AG04449 (cell line): ENCODE data around the gene FARP2.

ENCODE experiments used
- CTCF ChIA-PET: fragments of 350-600 bp; formaldehyde crosslinking; extraction: SDS; loops from one replicate; lab custom pipeline; 2021; ENCODE audit warnings: antibody characterized with exemption; lab: Yijun Ruan, JAX
- POLR2A ChIA-PET: fragments of 400-600, 350-600 bp; formaldehyde crosslinking; extraction: SDS; loops from one replicate; lab custom pipeline; 2020; ENCODE audit warnings: antibody characterized with exemption, inconsistent platforms; lab: Yijun Ruan, JAX
- DNase-seq: peaks from one replicate; pipeline ENCODE4 v3.0.0-alpha.2; 2010; ENCODE audit warnings: low read depth, low spot score
- H3K4me3 ChIP-seq: 2 replicates; pipeline ENCODE4 v1.5.1; 2011; ENCODE audit warnings: low read depth, mild to moderate bottlenecking, control low read depth, low read length
- CTCF ChIP-seq: IDR thresholded peaks from one replicate; pipeline ENCODE4 v1.5.1; 2011; ENCODE audit warnings: mild to moderate bottlenecking, moderate library complexity, low read length, control low read depth, inconsistent platforms; ENCODE audit not compliant: insufficient read depth; ENCODE audit errors: missing control alignments

Gene FARP2

DNA sequence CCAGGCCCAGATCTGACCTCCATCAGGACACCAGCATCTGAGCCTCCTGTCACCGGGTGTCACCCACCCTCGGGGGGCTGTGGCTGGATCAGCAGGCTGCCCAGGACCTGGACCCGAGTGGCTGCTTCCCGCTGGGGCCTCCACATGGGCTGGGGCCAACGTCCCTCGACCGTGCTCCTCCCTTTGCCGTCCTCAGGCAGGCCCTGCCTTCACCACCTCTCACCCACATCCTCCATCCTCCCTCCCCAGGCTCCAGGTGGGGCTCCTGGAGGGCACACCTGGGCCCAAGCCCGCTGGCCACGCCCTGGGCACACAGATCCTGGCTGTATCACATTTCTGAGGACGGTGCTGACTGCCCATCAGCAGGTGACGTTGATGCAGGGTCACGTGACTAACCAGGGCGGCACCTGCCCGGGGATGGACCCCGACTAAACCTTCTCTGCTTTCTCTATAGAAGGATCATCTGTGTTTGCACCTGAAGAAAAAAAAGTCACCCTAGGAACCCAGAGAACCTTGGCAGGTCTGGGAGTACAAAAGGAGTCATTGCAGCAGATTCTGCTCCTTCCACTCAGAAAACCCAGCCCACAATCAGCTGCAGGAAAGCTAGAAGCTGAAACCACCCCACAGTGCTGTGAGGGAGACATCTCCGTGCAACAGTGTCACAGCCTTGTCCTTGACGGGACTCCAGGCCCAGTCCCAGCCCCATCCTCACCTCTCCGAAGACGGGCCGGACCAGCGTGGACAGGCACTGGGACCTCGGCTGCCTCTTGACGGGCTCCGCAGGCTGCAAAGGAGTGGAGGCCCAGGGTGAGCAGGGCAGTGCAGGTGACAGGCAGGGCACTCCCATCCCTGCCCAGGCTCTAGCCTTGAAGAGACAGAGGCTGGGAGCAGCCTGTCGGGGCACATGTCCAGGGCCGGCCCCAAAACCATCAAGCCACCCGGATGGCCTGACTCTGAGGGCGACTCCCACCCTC, 141.1 kb downstream of the FARP2 start:
- H3K4me3 ChIP-seq = no peak overlapping the region
- TF ChIP-seq CTCF = no peak
- CTCF ChIA-PET = no interaction called here
- POLR2A ChIA-PET = no interaction called here
- DNase-seq = no peak

GRCh38 chr2:241498115-241499070, 142.3 kb downstream of the FARP2 start:
- H3K4me3 ChIP-seq = no peak overlapping the region
- ChIA-PET CTCF (no interaction called here), POLR2A (interaction anchor here (1.6 to 1.9 kb wide), 2 partner anchors 10 to 61 kb away, joined by 4 to 6 read pairs; partner anchors contain the start of genes BOK and STK25)
- no peak for TF ChIP-seq CTCF
- no peak for DNase-seq

DNA sequence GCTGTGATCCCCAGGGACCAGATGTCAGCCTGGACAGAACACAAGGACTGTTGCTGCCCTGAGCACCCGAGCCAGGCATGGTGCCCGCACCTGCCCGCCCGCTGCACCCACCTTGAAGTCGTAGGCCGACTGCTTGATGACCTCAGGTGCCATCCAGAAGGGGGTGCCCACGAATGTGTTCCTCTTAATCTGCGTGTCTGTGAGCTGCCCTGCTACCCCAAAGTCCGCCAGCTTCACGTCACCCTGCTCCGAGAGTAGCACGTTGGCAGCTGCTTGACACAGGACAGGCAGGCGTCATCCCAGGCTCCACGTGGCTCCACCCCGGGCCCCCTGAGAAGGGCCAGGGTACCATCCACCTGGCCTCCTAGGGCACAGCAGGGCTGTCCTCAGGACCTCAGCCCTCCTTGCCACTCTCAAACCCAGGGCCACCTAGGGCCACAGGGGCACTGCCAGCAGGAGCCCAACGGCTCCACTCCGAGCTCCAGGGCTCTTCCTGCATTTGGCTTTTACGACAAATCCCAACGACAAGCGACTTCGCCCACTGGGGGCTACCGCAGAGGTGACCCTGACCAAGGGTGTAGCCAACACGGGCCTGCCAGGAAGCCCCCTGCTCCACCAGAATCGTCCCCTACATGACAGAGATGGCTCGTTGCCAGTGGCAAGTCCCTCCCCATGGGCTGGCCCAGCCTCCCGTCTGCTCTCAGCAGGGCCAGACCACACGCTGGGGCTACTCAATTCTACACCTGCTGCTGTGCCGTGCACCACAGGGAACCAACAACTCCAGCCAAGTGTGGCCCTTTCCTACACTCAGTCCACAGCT, 143.3 kb downstream of the FARP2 start:
- ChIA-PET CTCF (no interaction called here), POLR2A (interaction anchor here (1.6 to 1.9 kb wide), 2 partner anchors 9 to 60 kb away, joined by 4 to 6 read pairs; partner anchors contain the start of genes BOK and STK25)
- no peak overlapping the region for H3K4me3 ChIP-seq
- no peak for DNase-seq
- TF ChIP-seq CTCF = no peak

- POLR2A ChIA-PET = interaction anchor here (1.9 kb wide), 1 partner anchor 8 kb away, joined by 4 read pairs; the partner anchor contains the start of gene STK25
- no peak for DNase-seq
- CTCF ChIA-PET = no interaction called here
- no peak for TF ChIP-seq CTCF
- no peak overlapping the region for H3K4me3 ChIP-seq
Measured at GRCh38 chr2:241500016-241500415, 143.9 kb downstream of the FARP2 start.

- no peak overlapping the region for H3K4me3 ChIP-seq
- ChIA-PET POLR2A (no interaction called here), CTCF (no interaction called here)
- DNase-seq = no peak
- no peak for TF ChIP-seq CTCF
Measured at GRCh38 chr2:241500431-241500975, 144.4 kb downstream of the FARP2 start.
